K562 (cell line): ENCODE data around the gene DPH2. TPM values are rescaled to one million over a fixed set of nuclear protein-coding genes. Genes with fewer than 3 reads are reported as not detected.

Experiments used
- CAMTA2 ChIP-seq: fragments of 250-450 bp; sonication (Bioruptor Pico); conservative IDR thresholded peaks from 2 replicates; pipeline ENCODE4 v1.5.1; 2022
- GATA2 ChIP-seq: sonication (generic); formaldehyde crosslinking; IDR thresholded peaks from 2 replicates; pipeline ENCODE4 v1.4.0; 2020; ENCODE audit warnings: mild to moderate bottlenecking, missing genetic modification reagents
- MEF2A ChIP-seq: IDR thresholded peaks from 2 replicates; pipeline ENCODE4 v1.6.1; 2011; ENCODE audit warnings: low read depth, mild to moderate bottlenecking, low read length, moderate library complexity; ENCODE audit not compliant: control insufficient read depth
- NFATC3 ChIP-seq: fragments of 450-650 bp; IDR thresholded peaks from 2 replicates; pipeline ENCODE4 v1.6.1; 2017; ENCODE audit warnings: mild to moderate bottlenecking
- NONO ChIP-seq, 2 experiments: fragments of 200-400 bp in 1 of 2; fragments of 450-650 bp in 1 of 2; formaldehyde crosslinking in 1 of 2; IDR thresholded peaks; 2 replicates each; pipeline ENCODE4 v1.6.1; 2017; ENCODE audit warnings: low read depth in 2 of 2, mild to moderate bottlenecking in 2 of 2, moderate library complexity in 2 of 2, low read length in 1 of 2
- ZBTB7A ChIP-seq: IDR thresholded peaks from 2 replicates; pipeline ENCODE4 v1.6.1; 2011; ENCODE audit warnings: low read depth, mild to moderate bottlenecking, low read length, moderate library complexity, borderline replicate concordance; ENCODE audit not compliant: control insufficient read depth
- ZNF263 ChIP-seq: sonication (generic); formaldehyde crosslinking; IDR thresholded peaks from 2 replicates; pipeline ENCODE4 v1.8.0; 2022; ENCODE audit warnings: mild to moderate bottlenecking, missing genetic modification reagents, borderline replicate concordance
- ZNF717 ChIP-seq: fragments of 250-450 bp; sonication (Bioruptor Pico); IDR thresholded peaks from 2 replicates; pipeline ENCODE4 v1.5.0; 2021
- polyA plus RNA-seq, 8 experiments: library from polyadenylated mRNA; depleted of rRNA in 4 of 8; stranded (reverse) in 5 of 8; unstranded in 3 of 8; fragments of >200 nt; fragmentation: Nextera tagmentation in 2 of 8; fragmentation: Illumina TruSeq in 1 of 8; extraction: Ambion mirVana in 2 of 8; extraction: Trizol in 1 of 8; gene quantifications; 2 replicates each; pipeline versions ENCODE4 v1.2.1 to v1.2.3, GENCODE V29; 2011 to 2014; ENCODE audit warnings: inconsistent platforms in 1 of 8, missing spikeins in 1 of 8
- total RNA-seq, 7 experiments: library from RNA; depleted of rRNA in 6 of 7; stranded (reverse); fragments of >200 nt in 6 of 7; fragmentation: Illumina TruSeq in 2 of 7; extraction: Trizol in 2 of 7; gene quantifications; 2 replicates each; pipeline versions ENCODE4 v1.2.1 to v1.2.3, GENCODE V29; 2011 to 2021; ENCODE audit warnings: low replicate concordance in 1 of 7
- TF ChIP-seq, protein P1 (sequence below): IDR thresholded peaks from 2 replicates; pipeline ENCODE4 v1.6.1; 2016; ENCODE audit warnings: missing genetic modification characterization, missing compliant biosample characterization
- TF ChIP-seq, protein P2 (sequence below): fragments of 200-800 bp; sonication (Bioruptor generic); IDR thresholded peaks from 2 replicates; pipeline ENCODE4 v1.6.1; 2017; ENCODE audit warnings: missing genetic modification characterization, missing compliant biosample characterization
- TF ChIP-seq, protein P3 (sequence below): fragments of 250-450 bp; sonication (Bioruptor Pico); IDR thresholded peaks from 2 replicates; pipeline ENCODE4 v1.4.0; 2020; ENCODE audit warnings: mild to moderate bottlenecking, moderate library complexity, borderline replicate concordance

DPH2 gene
- total and polyA plus RNA-seq, 9 of the 15 experiments (the other 6 are each of a cell fraction or from before 2014, with no cell fraction given) = 17.9 to 94.1 (median 68.1) TPM

- TF ChIP-seq, protein P1, sequence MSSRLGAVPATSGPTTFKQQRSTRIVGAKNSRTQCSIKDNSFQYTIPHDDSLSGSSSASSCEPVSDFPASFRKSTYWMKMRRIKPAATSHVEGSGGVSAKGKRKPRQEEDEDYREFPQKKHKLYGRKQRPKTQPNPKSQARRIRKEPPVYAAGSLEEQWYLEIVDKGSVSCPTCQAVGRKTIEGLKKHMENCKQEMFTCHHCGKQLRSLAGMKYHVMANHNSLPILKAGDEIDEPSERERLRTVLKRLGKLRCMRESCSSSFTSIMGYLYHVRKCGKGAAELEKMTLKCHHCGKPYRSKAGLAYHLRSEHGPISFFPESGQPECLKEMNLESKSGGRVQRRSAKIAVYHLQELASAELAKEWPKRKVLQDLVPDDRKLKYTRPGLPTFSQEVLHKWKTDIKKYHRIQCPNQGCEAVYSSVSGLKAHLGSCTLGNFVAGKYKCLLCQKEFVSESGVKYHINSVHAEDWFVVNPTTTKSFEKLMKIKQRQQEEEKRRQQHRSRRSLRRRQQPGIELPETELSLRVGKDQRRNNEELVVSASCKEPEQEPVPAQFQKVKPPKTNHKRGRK (tag) = no peak
- peak; percentile 67; the same call in 1 of the 2 replicates for TF ChIP-seq ZNF263 (CRISPR knock-in tag)
- peak; percentile 56; the same call in 1 of the 2 replicates for TF ChIP-seq ZBTB7A
- 0 out of 2 replicates have a peak, but pooled peaks have one; percentile 80 for TF ChIP-seq CAMTA2 (CRISPR knock-in tag)
- TF ChIP-seq ZNF717 (CRISPR knock-in tag) = no peak
- no peak for TF ChIP-seq MEF2A
- TF ChIP-seq NFATC3 = no peak
- peak in 1 of 2 experiments; percentile 85; a peak in 3 of 4 replicates for TF ChIP-seq NONO (IDR thresholded peaks at IDR 0.05; ENCODE audit: low read depth in 2 of 2, low read length in 1 of 2)
- TF ChIP-seq, protein P2, sequence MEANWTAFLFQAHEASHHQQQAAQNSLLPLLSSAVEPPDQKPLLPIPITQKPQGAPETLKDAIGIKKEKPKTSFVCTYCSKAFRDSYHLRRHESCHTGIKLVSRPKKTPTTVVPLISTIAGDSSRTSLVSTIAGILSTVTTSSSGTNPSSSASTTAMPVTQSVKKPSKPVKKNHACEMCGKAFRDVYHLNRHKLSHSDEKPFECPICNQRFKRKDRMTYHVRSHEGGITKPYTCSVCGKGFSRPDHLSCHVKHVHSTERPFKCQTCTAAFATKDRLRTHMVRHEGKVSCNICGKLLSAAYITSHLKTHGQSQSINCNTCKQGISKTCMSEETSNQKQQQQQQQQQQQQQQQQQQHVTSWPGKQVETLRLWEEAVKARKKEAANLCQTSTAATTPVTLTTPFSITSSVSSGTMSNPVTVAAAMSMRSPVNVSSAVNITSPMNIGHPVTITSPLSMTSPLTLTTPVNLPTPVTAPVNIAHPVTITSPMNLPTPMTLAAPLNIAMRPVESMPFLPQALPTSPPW (CRISPR knock-in tag) = peak; percentile 93
- TF ChIP-seq, protein P3, sequence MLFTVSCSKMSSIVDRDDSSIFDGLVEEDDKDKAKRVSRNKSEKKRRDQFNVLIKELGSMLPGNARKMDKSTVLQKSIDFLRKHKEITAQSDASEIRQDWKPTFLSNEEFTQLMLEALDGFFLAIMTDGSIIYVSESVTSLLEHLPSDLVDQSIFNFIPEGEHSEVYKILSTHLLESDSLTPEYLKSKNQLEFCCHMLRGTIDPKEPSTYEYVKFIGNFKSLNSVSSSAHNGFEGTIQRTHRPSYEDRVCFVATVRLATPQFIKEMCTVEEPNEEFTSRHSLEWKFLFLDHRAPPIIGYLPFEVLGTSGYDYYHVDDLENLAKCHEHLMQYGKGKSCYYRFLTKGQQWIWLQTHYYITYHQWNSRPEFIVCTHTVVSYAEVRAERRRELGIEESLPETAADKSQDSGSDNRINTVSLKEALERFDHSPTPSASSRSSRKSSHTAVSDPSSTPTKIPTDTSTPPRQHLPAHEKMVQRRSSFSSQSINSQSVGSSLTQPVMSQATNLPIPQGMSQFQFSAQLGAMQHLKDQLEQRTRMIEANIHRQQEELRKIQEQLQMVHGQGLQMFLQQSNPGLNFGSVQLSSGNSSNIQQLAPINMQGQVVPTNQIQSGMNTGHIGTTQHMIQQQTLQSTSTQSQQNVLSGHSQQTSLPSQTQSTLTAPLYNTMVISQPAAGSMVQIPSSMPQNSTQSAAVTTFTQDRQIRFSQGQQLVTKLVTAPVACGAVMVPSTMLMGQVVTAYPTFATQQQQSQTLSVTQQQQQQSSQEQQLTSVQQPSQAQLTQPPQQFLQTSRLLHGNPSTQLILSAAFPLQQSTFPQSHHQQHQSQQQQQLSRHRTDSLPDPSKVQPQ (CRISPR knock-in tag) = no peak
- no peak for TF ChIP-seq GATA2 (CRISPR knock-in tag)
Observed at GRCh38 chr1:43946236-43947060, 23.4 kb upstream of the DPH2 start, which contains the start of gene IPO13 (continued).
